Gastroesophageal sphincter (tissue), 3 donors: ENCODE results near the gene PDE8B.

Experiments
- EP300 ChIP-seq: sonication (generic); formaldehyde crosslinking; IDR thresholded peaks from one replicate; pipeline ENCODE4 v1.6.1; 2017; ENCODE audit warnings: antibody characterized with exemption, mild to moderate bottlenecking
- POLR2A ChIP-seq, 2 donors: fragments of 450-650 bp; IDR thresholded peaks; one replicate each; pipeline ENCODE4 v1.6.1; 2017; ENCODE audit warnings: antibody characterized with exemption in 2 of 2, mild to moderate bottlenecking in 2 of 2, moderate library complexity in 1 of 2
- TF ChIP-seq, protein P1 (sequence below), 4 experiments: fragments of 200-600 bp in 2 of 4; fragments of 450-650 bp in 2 of 4; sonication (generic) in 1 of 4; IDR thresholded peaks; one replicate each; pipeline ENCODE4 v1.5.1; 2017 to 2019; ENCODE audit warnings: antibody characterized with exemption in 4 of 4, mild to moderate bottlenecking in 2 of 4, moderate library complexity in 2 of 4

DNA sequence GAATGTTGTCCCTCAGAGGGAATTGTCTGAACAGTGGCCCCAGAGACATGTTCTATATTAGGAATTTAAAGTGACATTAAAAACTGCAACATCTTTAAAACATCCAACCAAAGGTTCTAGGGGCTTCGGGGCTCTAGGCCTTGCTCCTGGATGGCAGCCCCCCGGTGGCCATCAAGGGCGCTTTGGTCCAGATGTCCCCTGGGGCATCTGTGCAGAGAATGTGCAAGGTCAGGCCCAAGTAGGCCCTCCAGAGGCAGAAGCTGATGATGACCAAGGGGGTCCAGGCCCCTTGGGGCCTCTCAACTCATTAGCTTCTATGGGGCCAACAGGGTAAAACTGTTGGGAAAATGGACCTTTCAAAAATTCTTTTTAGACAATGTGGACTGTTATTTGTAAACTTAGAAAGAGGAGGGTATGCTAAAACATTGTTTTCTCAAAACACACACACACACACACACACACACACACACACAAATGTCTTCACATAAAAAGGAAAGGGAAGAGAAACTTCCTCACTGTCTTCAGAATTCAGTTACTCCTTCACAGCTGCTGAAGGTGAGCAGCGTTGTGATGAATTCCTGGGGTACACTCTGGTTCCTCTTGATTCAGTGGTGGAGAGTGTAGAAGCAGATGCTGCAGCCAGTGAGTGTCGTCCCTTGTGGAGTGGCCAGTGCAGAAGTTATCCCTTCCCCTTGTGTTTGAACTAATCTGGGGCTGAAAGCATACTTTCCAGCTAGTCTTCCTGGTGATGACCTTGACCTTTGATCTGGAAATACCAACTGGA is 156.4 kb downstream of the PDE8B start:
- TF ChIP-seq, protein P1, sequence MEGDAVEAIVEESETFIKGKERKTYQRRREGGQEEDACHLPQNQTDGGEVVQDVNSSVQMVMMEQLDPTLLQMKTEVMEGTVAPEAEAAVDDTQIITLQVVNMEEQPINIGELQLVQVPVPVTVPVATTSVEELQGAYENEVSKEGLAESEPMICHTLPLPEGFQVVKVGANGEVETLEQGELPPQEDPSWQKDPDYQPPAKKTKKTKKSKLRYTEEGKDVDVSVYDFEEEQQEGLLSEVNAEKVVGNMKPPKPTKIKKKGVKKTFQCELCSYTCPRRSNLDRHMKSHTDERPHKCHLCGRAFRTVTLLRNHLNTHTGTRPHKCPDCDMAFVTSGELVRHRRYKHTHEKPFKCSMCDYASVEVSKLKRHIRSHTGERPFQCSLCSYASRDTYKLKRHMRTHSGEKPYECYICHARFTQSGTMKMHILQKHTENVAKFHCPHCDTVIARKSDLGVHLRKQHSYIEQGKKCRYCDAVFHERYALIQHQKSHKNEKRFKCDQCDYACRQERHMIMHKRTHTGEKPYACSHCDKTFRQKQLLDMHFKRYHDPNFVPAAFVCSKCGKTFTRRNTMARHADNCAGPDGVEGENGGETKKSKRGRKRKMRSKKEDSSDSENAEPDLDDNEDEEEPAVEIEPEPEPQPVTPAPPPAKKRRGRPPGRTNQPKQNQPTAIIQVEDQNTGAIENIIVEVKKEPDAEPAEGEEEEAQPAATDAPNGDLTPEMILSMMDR (IDR thresholded peaks at IDR 0.05) = no peak
- TF ChIP-seq POLR2A (IDR thresholded peaks at IDR 0.05) (no peak), EP300 (no peak)
